ENCODE measurements around the gene DPF1. TPM values are rescaled to one million over a fixed set of nuclear protein-coding genes. Genes with fewer than 3 reads are reported as not detected.

DPF1 gene
- total RNA-seq, 4 donors from 2014 or later = 0.44 to 2.5 TPM; not detected in 2

GRCh38 chr19:38196948-38197656 is 26.9 kb downstream of the DPF1 start:
- Histone ChIP-seq H3K36me3 (peaks cover 0 to 83% (median 0%) of the 10 kb centered on the region in 3 donors), H3K9me3 (no peaks in the 10 kb centered on the region), H3K27me3 (no peaks in the 10 kb centered on the region), H3K4me3 (no peak overlapping the region), H3K27ac (no peak overlapping the region), H3K4me1 (no peaks in the 10 kb centered on the region)
- intact Hi-C loops (cut with DNase I) = no loop called here
- WGBS, 2 donors = 91 to 92% methylated on average over 15 to 20 of the region's 23 CpGs
- no peak for DNase-seq
- TF ChIP-seq CTCF (IDR thresholded peaks at IDR 0.05) (no peak), POLR2A (IDR thresholded peaks at IDR 0.05) (no peak)

GRCh38 chr19:38196245-38196837 is 27.7 kb downstream of the DPF1 start:
- H3K4me1 ChIP-seq = no peaks in the 10 kb centered on the region

GRCh38 chr19:38195237-38195636 is 28.8 kb downstream of the DPF1 start:
- TF ChIP-seq POLR2A (IDR thresholded peaks at IDR 0.05) (no peak), CTCF (IDR thresholded peaks at IDR 0.05) (no peak)
- no peaks in the 10 kb centered on the region for H3K9me3 ChIP-seq
- H3K4me3 ChIP-seq = no peak overlapping the region
- WGBS, 2 donors = 86 to 96% methylated on average over 5 to 9 of the region's 10 CpGs
- H3K4me1 ChIP-seq = no peaks in the 10 kb centered on the region
- H3K27me3 ChIP-seq = no peaks in the 10 kb centered on the region
- no peak overlapping the region for H3K27ac ChIP-seq
- peaks cover 0 to 72% (median 0%) of the 10 kb centered on the region in 3 donors for H3K36me3 ChIP-seq
- intact Hi-C loops (cut with DNase I) = no loop called here
- no peak for DNase-seq

More at GRCh38 chr19:38196245-38196837, 27.7 kb downstream of the DPF1 start:
- DNase-seq = no peak
- intact Hi-C loops (cut with DNase I) = no loop called here
- H3K27ac ChIP-seq = no peak overlapping the region
- no peak overlapping the region for H3K4me3 ChIP-seq
- TF ChIP-seq POLR2A (IDR thresholded peaks at IDR 0.05) (no peak), CTCF (IDR thresholded peaks at IDR 0.05) (no peak)
- H3K27me3 ChIP-seq = no peaks in the 10 kb centered on the region
- no peaks in the 10 kb centered on the region for H3K9me3 ChIP-seq
- H3K36me3 ChIP-seq = peaks cover 0 to 83% (median 0%) of the 10 kb centered on the region in 3 donors
- 85 to 88% methylated on average over 11 of the region's 13 CpGs for WGBS, 2 donors

GRCh38 chr19:38194061-38194701 is 29.8 kb downstream of the DPF1 start:
- intact Hi-C loops (cut with DNase I) = no loop called here
- no peaks in the 10 kb centered on the region for H3K27me3 ChIP-seq
- H3K27ac ChIP-seq = no peak overlapping the region
- H3K9me3 ChIP-seq = no peaks in the 10 kb centered on the region
- 70 to 78% methylated on average over 2 to 13 of the region's 13 CpGs for WGBS, 2 donors
- TF ChIP-seq POLR2A (IDR thresholded peaks at IDR 0.05) (no peak), CTCF (IDR thresholded peaks at IDR 0.05) (no peak)
- peaks cover 0 to 70% (median 0%) of the 10 kb centered on the region in 3 donors for H3K36me3 ChIP-seq
- no peak for DNase-seq
- H3K4me1 ChIP-seq = no peaks in the 10 kb centered on the region
- no peak overlapping the region for H3K4me3 ChIP-seq

- H3K4me1 ChIP-seq = no peaks in the 10 kb centered on the region
- no peak overlapping the region for H3K4me3 ChIP-seq
- WGBS, 2 donors = 92 to 95% methylated on average over 6 to 10 of the region's 29 CpGs
- TF ChIP-seq POLR2A (IDR thresholded peaks at IDR 0.05) = no peak
- no peak for TF ChIP-seq CTCF (IDR thresholded peaks at IDR 0.05)
- peaks cover 0 to 63% (median 0%) of the 10 kb centered on the region in 3 donors for H3K36me3 ChIP-seq
- H3K27me3 ChIP-seq = no peaks in the 10 kb centered on the region
- no peak overlapping the region for H3K27ac ChIP-seq
- no peak for DNase-seq
- intact Hi-C loops (cut with DNase I) = no loop called here
- H3K9me3 ChIP-seq = no peaks in the 10 kb centered on the region
These were observed 30.6 kb downstream of the DPF1 start for GRCh38 chr19:38193445-38193844.

All from esophagus squamous epithelium (tissue), 5 donors.